ENCODE results near the gene SRL.

DNA sequence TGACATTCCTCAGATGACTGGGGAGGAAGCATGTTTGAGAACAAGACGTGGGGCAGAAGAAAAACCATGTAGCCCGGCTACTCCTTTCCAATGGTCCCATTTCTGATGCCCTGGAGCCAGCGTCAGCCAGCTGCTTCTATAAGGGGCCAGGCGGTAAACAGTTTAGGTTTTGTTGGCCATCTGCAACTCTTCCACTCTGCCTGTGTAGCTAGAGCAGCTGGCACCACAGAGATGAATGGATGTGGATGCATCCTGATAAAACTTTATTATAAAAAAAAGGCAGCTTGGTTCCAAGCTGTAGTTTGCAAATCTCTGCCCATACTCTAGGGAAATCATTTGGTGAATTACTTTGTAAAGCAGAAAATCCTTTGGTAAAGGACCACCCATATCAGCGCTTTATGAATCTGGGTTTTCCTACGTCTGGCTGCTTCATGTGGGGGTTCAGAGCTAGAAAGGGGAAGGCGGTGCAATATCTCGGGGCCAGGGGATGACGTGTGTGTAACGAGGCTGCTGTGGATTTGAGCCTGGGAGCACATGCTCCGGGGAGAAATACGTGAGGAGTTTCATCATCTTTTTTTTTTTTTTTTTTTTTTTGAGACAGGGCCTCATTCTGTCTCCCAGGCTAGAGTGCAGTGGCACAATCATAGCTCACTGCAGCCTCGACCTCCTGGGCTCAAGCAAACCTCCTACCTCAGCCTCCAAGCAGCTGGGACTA lies 3.4 kb upstream of the SRL start:
- TF ChIP-seq, protein P1, sequence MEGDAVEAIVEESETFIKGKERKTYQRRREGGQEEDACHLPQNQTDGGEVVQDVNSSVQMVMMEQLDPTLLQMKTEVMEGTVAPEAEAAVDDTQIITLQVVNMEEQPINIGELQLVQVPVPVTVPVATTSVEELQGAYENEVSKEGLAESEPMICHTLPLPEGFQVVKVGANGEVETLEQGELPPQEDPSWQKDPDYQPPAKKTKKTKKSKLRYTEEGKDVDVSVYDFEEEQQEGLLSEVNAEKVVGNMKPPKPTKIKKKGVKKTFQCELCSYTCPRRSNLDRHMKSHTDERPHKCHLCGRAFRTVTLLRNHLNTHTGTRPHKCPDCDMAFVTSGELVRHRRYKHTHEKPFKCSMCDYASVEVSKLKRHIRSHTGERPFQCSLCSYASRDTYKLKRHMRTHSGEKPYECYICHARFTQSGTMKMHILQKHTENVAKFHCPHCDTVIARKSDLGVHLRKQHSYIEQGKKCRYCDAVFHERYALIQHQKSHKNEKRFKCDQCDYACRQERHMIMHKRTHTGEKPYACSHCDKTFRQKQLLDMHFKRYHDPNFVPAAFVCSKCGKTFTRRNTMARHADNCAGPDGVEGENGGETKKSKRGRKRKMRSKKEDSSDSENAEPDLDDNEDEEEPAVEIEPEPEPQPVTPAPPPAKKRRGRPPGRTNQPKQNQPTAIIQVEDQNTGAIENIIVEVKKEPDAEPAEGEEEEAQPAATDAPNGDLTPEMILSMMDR (IDR thresholded peaks at IDR 0.05; ENCODE audit: poor library complexity), result no peak
- no peak for TF ChIP-seq EZH2phosphoT487 (IDR thresholded peaks at IDR 0.05; ENCODE audit: low read depth, severe bottlenecking, unreplicated experiment)

Measured in hepatocyte (in vitro differentiated cells).